GM12878 (cell line): ENCODE data around the gene METTL17. TPM values are rescaled to one million over a fixed set of nuclear protein-coding genes. Genes with fewer than 3 reads are reported as not detected.
"Not testable (repeated sequence)": the region's sequence is repeated elsewhere in the genome, so short reads cannot be mapped to it uniquely, and the experiment has no call there.

Experiments
- ATAC-seq: fragments of 200-7000 bp; cut with Tn5 transposase; 3 replicates; pipeline ENCODE4 v1.9.1; 2020; ENCODE audit warnings: mild to moderate bottlenecking, moderate library complexity
- BruUV-seq: library from RNA; stranded (reverse); fragments of 400-500 nt; replicated peaks from 2 replicates; lab custom pipeline; 2021; lab: Mats Ljungman, UMichigan
- CTCF ChIA-PET: fragments of 300-600 bp; sonication (Branson Sonifier 250); formaldehyde crosslinking; extraction: SDS; loops from one replicate; lab custom pipeline; 2021; ENCODE audit warnings: inconsistent platforms; lab: Yijun Ruan, JAX
- POLR2A ChIA-PET: fragments of 350-600 bp; formaldehyde crosslinking; extraction: SDS; loops from one replicate; lab custom pipeline; 2021; ENCODE audit warnings: inconsistent platforms; lab: Charles Lee
- RAD21 ChIA-PET: fragments of 300-600 bp; sonication (Branson Sonifier 250); formaldehyde crosslinking; loops from one replicate; lab custom pipeline; 2023; ENCODE audit warnings: antibody characterized with exemption; ENCODE audit not compliant: unreplicated experiment; lab: Charles Lee
- SMC1A ChIA-PET: fragments of 300-600 bp; sonication (Branson Sonifier 250); formaldehyde crosslinking; loops from one replicate; lab custom pipeline; 2023; ENCODE audit not compliant: unreplicated experiment, uncharacterized antibody; lab: Charles Lee
- DNase-seq: peaks from one replicate; pipeline ENCODE4 v3.0.0-alpha.2; 2011; ENCODE audit warnings: low read depth, low spot score
- FAIRE-seq: peaks from 3 replicates; lab custom pipeline; 2011; peaks lifted over from hg19 to GRCh38; lab: Jason Lieb, UNC
- H2AFZ ChIP-seq: 2 replicates; pipeline ENCODE4 v1.6.0; 2011; ENCODE audit warnings: low read depth, low read length, control low read depth; ENCODE audit not compliant: control insufficient read depth
- H3K27ac ChIP-seq: 2 replicates; pipeline ENCODE4 v1.5.1; 2011; ENCODE audit warnings: control low read depth; ENCODE audit not compliant: control insufficient read depth, insufficient read depth
- H3K27me3 ChIP-seq, 2 experiments: replicated peaks in 1 of 2; 2 replicates each; pipeline versions ENCODE4 v1.6.0 to v1.6.1; 2011; ENCODE audit warnings: low read length in 1 of 2; ENCODE audit not compliant: control insufficient read depth in 2 of 2, insufficient read depth in 2 of 2
- H3K36me3 ChIP-seq, 2 experiments: 2 replicates each; pipeline ENCODE4 v1.5.1; 2011; ENCODE audit warnings: low read length in 1 of 2; ENCODE audit not compliant: control insufficient read depth in 2 of 2, insufficient read depth in 2 of 2
- H3K4me1 ChIP-seq: 2 replicates; pipeline ENCODE4 v1.6.1; 2011; ENCODE audit warnings: mild to moderate bottlenecking, low read length, moderate library complexity, mixed read lengths; ENCODE audit not compliant: control insufficient read depth, insufficient read depth
- H3K4me2 ChIP-seq: 2 replicates; pipeline ENCODE4 v1.6.0; 2011; ENCODE audit warnings: control low read depth; ENCODE audit not compliant: control insufficient read depth, insufficient read depth
- H3K4me3 ChIP-seq: fragments of 200-600 bp; sonication (generic); 2 replicates; pipeline ENCODE4 v1.5.1; 2016
- H3K79me2 ChIP-seq: 2 replicates; pipeline ENCODE4 v1.6.0; 2011; ENCODE audit warnings: low read length; ENCODE audit not compliant: control insufficient read depth, insufficient read depth
- H3K9ac ChIP-seq: 2 replicates; pipeline ENCODE4 v1.8.0; 2011; ENCODE audit warnings: low read length, control low read depth, mixed read lengths; ENCODE audit not compliant: control insufficient read depth, insufficient read depth
- H3K9me3 ChIP-seq: replicated peaks from 3 replicates; pipeline ENCODE4 v1.5.1; 2011; ENCODE audit warnings: mild to moderate bottlenecking, low read length; ENCODE audit not compliant: control insufficient read depth, insufficient read depth
- H4K20me1 ChIP-seq: 2 replicates; pipeline ENCODE4 v1.6.0; 2011; ENCODE audit not compliant: control insufficient read depth, insufficient read depth
- ATF7 ChIP-seq: fragments of 450-650 bp; IDR thresholded peaks from 2 replicates; pipeline ENCODE4 v1.6.1; 2016; ENCODE audit warnings: low read depth, mild to moderate bottlenecking
- BACH1 ChIP-seq: fragments of 450-650 bp; IDR thresholded peaks from 2 replicates; pipeline ENCODE4 v1.6.1; 2017; ENCODE audit warnings: mild to moderate bottlenecking, borderline replicate concordance
- BCL11A ChIP-seq: IDR thresholded peaks from 2 replicates; pipeline ENCODE4 v1.6.1; 2011; ENCODE audit warnings: low read depth, low read length
- CBX5 ChIP-seq: sonication (generic); IDR thresholded peaks from 2 replicates; pipeline ENCODE4 v1.6.1; 2016; ENCODE audit warnings: low read depth, moderate library complexity, mild to moderate bottlenecking, inconsistent platforms
- ESRRA ChIP-seq: IDR thresholded peaks from 2 replicates; pipeline ENCODE4 v1.6.1; 2012; ENCODE audit warnings: mild to moderate bottlenecking, low read length, improper control_type of control experiment
- NFYA ChIP-seq: IDR thresholded peaks from 2 replicates; pipeline ENCODE4 v1.6.1; 2011; ENCODE audit warnings: low read depth, mild to moderate bottlenecking, low read length, improper control_type of control experiment, borderline replicate concordance
- POLR2AphosphoS2 ChIP-seq: IDR thresholded peaks from 2 replicates; pipeline ENCODE4 v1.6.1; 2011; ENCODE audit warnings: low read depth, mild to moderate bottlenecking, low read length, improper control_type of control experiment, moderate library complexity
- POLR2AphosphoS5 ChIP-seq: IDR thresholded peaks from 2 replicates; pipeline ENCODE4 v1.6.1; 2011; ENCODE audit warnings: mild to moderate bottlenecking, low read length, inconsistent platforms
- ZNF274 ChIP-seq: IDR thresholded peaks from one replicate; pipeline ENCODE4 v1.8.0; 2011; ENCODE audit not compliant: insufficient read length, insufficient read depth
- WGBS: methylation state at CpG from one replicate; pipeline ENCODE4 v1.1.6; 2016; ENCODE audit warnings: low lambda C conversion rate; ENCODE audit not compliant: insufficient replicate concordance, insufficient coverage; ENCODE audit errors: missing lambda C conversion rate; 5-methylcytosine and 5-hydroxymethylcytosine counted together
- in situ Hi-C: fragments of 300-500 bp; cut with MboI; formaldehyde crosslinking; loops from 9 replicates; pipeline ENCODE4 v1.14.3; 2018; ENCODE audit warnings: mixed read lengths
- intact Hi-C: fragments of 100-400 bp; cut with micrococcal nuclease; formaldehyde crosslinking; loops from one replicate; pipeline ENCODE4 v1.14.2; 2022; ENCODE audit not compliant: unreplicated experiment
- polyA plus RNA-seq, 11 experiments: library from polyadenylated mRNA; depleted of rRNA in 4 of 11; unstranded in 6 of 11; stranded (reverse) in 5 of 11; fragments of >200 nt; fragmentation: Nextera tagmentation in 4 of 11; fragmentation: Illumina TruSeq in 1 of 11; extraction: Ambion mirVana in 4 of 11; extraction: Trizol in 1 of 11; gene quantifications; 1 replicate in 1 of 11; 2 replicates in 10 of 11; pipeline versions ENCODE4 v1.2.1 to v1.2.3, GENCODE V29; 2011 to 2016; ENCODE audit warnings: inconsistent platforms in 2 of 11, missing spikeins in 2 of 11, low read depth in 1 of 11
- total RNA-seq, 4 experiments: library from RNA; depleted of rRNA in 3 of 4; stranded (reverse); fragments of >200 nt in 3 of 4; fragmentation: Illumina TruSeq in 1 of 4; extraction: Trizol in 1 of 4; gene quantifications; 2 replicates each; pipeline versions ENCODE4 v1.2.1 to v1.2.3, GENCODE V29; 2013 to 2021
- TF ChIP-seq, protein P1 (sequence below): fragments of 450-650 bp; IDR thresholded peaks from 2 replicates; pipeline ENCODE4 v1.6.1; 2017; ENCODE audit warnings: antibody characterized with exemption, mild to moderate bottlenecking, moderate library complexity
- TF ChIP-seq, protein P2 (sequence below): IDR thresholded peaks from 2 replicates; pipeline ENCODE4 v1.6.1; 2012; ENCODE audit warnings: low read depth, low read length, improper control_type of control experiment

The METTL17 gene
- total and polyA plus RNA-seq, 10 of the 15 experiments (the other 5 are each of a cell fraction or from before 2014, with no cell fraction given) = 70.4 to 130 (median 97.5) TPM

DNA sequence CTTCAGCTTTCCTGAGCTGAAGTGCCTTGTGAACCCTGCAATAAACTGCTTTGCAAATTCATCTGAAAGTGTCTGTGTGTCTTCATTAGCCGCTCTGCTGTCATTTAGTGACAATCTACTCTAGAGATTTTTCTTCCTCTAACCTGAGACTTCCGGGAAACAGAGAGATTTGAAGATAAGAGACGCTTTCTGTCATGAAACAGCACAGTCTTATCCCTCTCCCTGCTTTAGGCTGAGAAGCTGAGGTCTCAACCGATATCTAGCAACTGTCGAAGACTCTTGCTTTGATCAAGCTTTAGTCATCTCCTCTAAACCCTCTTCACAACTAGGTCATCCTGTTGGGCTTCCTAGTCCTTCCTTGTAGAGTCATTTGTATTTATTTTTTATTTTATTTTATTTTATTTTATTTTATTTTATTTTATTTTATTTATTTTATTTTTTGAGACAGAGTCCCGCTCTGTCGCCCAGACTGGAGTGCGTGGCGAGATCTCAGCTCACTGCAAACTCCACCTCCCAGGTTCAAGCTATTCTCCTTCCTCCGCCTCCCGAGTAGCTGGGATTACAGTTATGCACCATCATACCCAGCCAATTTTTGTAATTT lies 33.3 kb upstream of the METTL17 start:
- WGBS = 60% methylated on average over 11 of the region's 11 CpGs
- Histone ChIP-seq H2AFZ (no peak overlapping the region), H3K4me1 (no peaks in the 10 kb centered on the region), H3K27me3 (peaks cover 0 to 2% of the 10 kb centered on the region in 2 experiments; a peak in 2 of 4 replicates), H4K20me1 (no peaks in the 10 kb centered on the region), H3K9me3 (no peaks in the 10 kb centered on the region; the same call in 2 of the 3 replicates), H3K79me2 (no peaks in the 10 kb centered on the region), H3K27ac (no peak overlapping the region), H3K4me3 (no peak overlapping the region), H3K9ac (no peak overlapping the region), H3K36me3 (no peaks in the 10 kb centered on the region), H3K4me2 (no peak overlapping the region)
- ChIA-PET RAD21 (no interaction called here), CTCF (interaction anchor here (0.7 kb wide), 1 partner anchor 14 kb away, joined by 3 read pairs; no protein-coding TSS in a partner anchor), POLR2A (no interaction called here), SMC1A (no interaction called here)
- intact Hi-C loops = no loop called here
- DNase-seq = no peak
- ATAC-seq = no peak
- in situ Hi-C loops = no loop called here
- no peak for TF ChIP-seq ATF7
- TF ChIP-seq, protein P1, sequence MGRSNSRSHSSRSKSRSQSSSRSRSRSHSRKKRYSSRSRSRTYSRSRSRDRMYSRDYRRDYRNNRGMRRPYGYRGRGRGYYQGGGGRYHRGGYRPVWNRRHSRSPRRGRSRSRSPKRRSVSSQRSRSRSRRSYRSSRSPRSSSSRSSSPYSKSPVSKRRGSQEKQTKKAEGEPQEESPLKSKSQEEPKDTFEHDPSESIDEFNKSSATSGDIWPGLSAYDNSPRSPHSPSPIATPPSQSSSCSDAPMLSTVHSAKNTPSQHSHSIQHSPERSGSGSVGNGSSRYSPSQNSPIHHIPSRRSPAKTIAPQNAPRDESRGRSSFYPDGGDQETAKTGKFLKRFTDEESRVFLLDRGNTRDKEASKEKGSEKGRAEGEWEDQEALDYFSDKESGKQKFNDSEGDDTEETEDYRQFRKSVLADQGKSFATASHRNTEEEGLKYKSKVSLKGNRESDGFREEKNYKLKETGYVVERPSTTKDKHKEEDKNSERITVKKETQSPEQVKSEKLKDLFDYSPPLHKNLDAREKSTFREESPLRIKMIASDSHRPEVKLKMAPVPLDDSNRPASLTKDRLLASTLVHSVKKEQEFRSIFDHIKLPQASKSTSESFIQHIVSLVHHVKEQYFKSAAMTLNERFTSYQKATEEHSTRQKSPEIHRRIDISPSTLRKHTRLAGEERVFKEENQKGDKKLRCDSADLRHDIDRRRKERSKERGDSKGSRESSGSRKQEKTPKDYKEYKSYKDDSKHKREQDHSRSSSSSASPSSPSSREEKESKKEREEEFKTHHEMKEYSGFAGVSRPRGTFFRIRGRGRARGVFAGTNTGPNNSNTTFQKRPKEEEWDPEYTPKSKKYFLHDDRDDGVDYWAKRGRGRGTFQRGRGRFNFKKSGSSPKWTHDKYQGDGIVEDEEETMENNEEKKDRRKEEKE = no peak
- no peak for TF ChIP-seq POLR2AphosphoS5
- TF ChIP-seq ZNF274 = no peak
- no peak for TF ChIP-seq ESRRA
- no peak for TF ChIP-seq CBX5
- no peak for TF ChIP-seq POLR2AphosphoS2
- no peak for TF ChIP-seq BCL11A
- TF ChIP-seq BACH1 = no peak
- TF ChIP-seq NFYA = no peak
- TF ChIP-seq, protein P2, sequence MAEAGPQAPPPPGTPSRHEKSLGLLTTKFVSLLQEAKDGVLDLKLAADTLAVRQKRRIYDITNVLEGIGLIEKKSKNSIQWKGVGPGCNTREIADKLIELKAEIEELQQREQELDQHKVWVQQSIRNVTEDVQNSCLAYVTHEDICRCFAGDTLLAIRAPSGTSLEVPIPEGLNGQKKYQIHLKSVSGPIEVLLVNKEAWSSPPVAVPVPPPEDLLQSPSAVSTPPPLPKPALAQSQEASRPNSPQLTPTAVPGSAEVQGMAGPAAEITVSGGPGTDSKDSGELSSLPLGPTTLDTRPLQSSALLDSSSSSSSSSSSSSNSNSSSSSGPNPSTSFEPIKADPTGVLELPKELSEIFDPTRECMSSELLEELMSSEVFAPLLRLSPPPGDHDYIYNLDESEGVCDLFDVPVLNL = no peak
- BruUV-seq = no TSS peak
- FAIRE-seq = no peak

DNA sequence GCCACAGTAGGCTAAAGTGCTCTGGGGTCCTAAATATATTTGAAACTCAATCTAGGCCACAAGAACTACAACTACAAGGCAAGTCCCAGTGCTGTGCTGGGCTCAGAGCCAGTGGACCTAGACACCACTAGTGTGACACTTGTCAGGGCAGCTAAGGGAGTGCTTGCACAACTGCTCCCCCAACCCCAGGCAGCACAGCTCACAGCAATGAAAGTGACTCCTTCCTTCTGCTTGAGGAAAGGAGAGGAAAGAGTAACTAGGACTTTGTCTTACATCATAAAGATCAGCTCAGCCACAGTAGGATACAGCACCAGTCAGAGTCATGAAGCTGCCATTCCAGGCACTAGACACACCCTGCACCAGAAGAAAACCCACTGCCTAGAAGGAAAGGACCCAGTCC lies 30.8 kb upstream of the METTL17 start:
- H3K27me3 ChIP-seq, RAD21 ChIA-PET, H3K9me3 ChIP-seq, FAIRE-seq, SMC1A ChIA-PET, in situ Hi-C loops, CTCF ChIA-PET, H3K4me3 ChIP-seq, DNase-seq, intact Hi-C loops, ATAC-seq, H3K9ac ChIP-seq, H3K79me2 ChIP-seq, H4K20me1 ChIP-seq, H3K4me2 ChIP-seq, POLR2A ChIA-PET, H3K4me1 ChIP-seq, H3K36me3 ChIP-seq, H2AFZ ChIP-seq, BruUV-seq, H3K27ac ChIP-seq: not testable (repeated sequence)
